HCT116 (cell line): ENCODE data around the gene SIDT1. TPM values are rescaled to one million over a fixed set of nuclear protein-coding genes. Genes with fewer than 3 reads are reported as not detected.

Experiments
- ATAC-seq: fragments of 200-7000 bp; cut with Tn5 transposase; 2 replicates; pipeline ENCODE4 v1.9.1; 2020; ENCODE audit warnings: mild to moderate bottlenecking, moderate library complexity
- BruUV-seq: library from RNA; stranded (reverse); fragments of 400-500 nt; replicated peaks from 2 replicates; lab custom pipeline; 2021; lab: Mats Ljungman, UMichigan
- CTCF ChIA-PET: fragments of 300-600 bp; sonication (Branson Sonifier 250); formaldehyde crosslinking; loops from one replicate; lab custom pipeline; 2021; ENCODE audit warnings: antibody characterized with exemption; lab: Charles Lee
- POLR2A ChIA-PET: fragments of 300-600, 350-600 bp; sonication (Branson Sonifier 250); formaldehyde crosslinking; loops from one replicate; lab custom pipeline; 2021; ENCODE audit warnings: antibody characterized with exemption; lab: Charles Lee
- RAD21 ChIA-PET, 2 experiments: fragments of 300-600 bp; sonication (Branson Sonifier 250); formaldehyde crosslinking; loops; one replicate each; lab custom pipeline; 2023; ENCODE audit warnings: low total read pairs in 2 of 2; ENCODE audit not compliant: uncharacterized antibody in 2 of 2, unreplicated experiment in 2 of 2, low non-redundant PET in 1 of 2; lab: Charles Lee
- DNase-seq: peaks from one replicate; pipeline ENCODE4 v3.0.0-alpha.2; 2010; ENCODE audit warnings: low read depth, low spot score
- H2AFZ ChIP-seq: fragments of 200-600 bp; shearing (Covaris generic), sonication (generic); 2 replicates; pipeline ENCODE4 v1.6.1; 2017; ENCODE audit warnings: low read depth, mixed run types, mixed read lengths, antibody characterized with exemption, low read length; ENCODE audit not compliant: poor library complexity, severe bottlenecking
- H3K27ac ChIP-seq: 2 replicates; pipeline ENCODE4 v1.5.1; 2012; ENCODE audit warnings: low read depth, low read length
- H3K27me3 ChIP-seq: fragments of 200-600 bp; sonication (generic); 2 replicates; pipeline ENCODE4 v1.6.1; 2016; ENCODE audit warnings: mixed run types, low read length, mixed read lengths; ENCODE audit not compliant: insufficient read depth
- H3K36me3 ChIP-seq, 2 experiments: fragments of 200-500 bp in 1 of 2; fragments of 200-600 bp in 1 of 2; sonication (Bioruptor generic) in 1 of 2; sonication (generic) in 1 of 2; 2 replicates each; pipeline versions ENCODE4 v1.5.1 to v1.6.1; 2014 to 2016; ENCODE audit warnings: low read length in 2 of 2, inconsistent platforms in 1 of 2, mixed read lengths in 1 of 2, mixed run types in 1 of 2; ENCODE audit not compliant: insufficient read depth in 2 of 2, control insufficient read depth in 1 of 2
- H3K4me1 ChIP-seq, 2 experiments: fragments of 200-600 bp in 1 of 2; sonication (generic) in 1 of 2; 2 replicates each; pipeline versions ENCODE4 v1.5.1 to v1.6.1; 2012 to 2017; ENCODE audit warnings: low read length in 2 of 2, inconsistent platforms in 1 of 2, mild to moderate bottlenecking in 1 of 2, mixed read lengths in 1 of 2, mixed run types in 1 of 2, moderate library complexity in 1 of 2; ENCODE audit not compliant: insufficient read depth in 2 of 2, control insufficient read depth in 1 of 2
- H3K4me2 ChIP-seq: fragments of 200-600 bp; sonication (generic); 2 replicates; pipeline ENCODE4 v1.6.1; 2017; ENCODE audit warnings: mixed run types, low read length, mixed read lengths
- H3K4me3 ChIP-seq, 2 experiments: fragments of 200-600 bp in 1 of 2; sonication (generic) in 1 of 2; replicated peaks in 1 of 2; 2 replicates each; pipeline ENCODE4 v1.5.1; 2011 to 2016; ENCODE audit warnings: low read length in 2 of 2, control low read depth in 1 of 2, low read depth in 1 of 2, mild to moderate bottlenecking in 1 of 2, mixed read lengths in 1 of 2, mixed run types in 1 of 2
- H3K79me2 ChIP-seq: fragments of 200-600 bp; sonication (generic); 2 replicates; pipeline ENCODE4 v1.6.1; 2017; ENCODE audit warnings: mild to moderate bottlenecking, mixed run types, low read length, moderate library complexity, mixed read lengths; ENCODE audit not compliant: insufficient read depth
- H3K9ac ChIP-seq: fragments of 200-600 bp; sonication (generic); 2 replicates; pipeline ENCODE4 v1.6.1; 2016; ENCODE audit warnings: low read length, mixed read lengths
- H3K9me2 ChIP-seq: fragments of 200-600 bp; sonication (generic), shearing (Covaris generic); 2 replicates; pipeline ENCODE4 v1.6.1; 2017; ENCODE audit warnings: mixed run types, mild to moderate bottlenecking, moderate library complexity; ENCODE audit not compliant: insufficient read depth
- H3K9me3 ChIP-seq, 2 experiments: fragments of 200-500 bp in 1 of 2; fragments of 200-600 bp in 1 of 2; sonication (Bioruptor generic) in 1 of 2; sonication (generic) in 1 of 2; 2 replicates each; pipeline ENCODE4 v1.6.1; 2014 to 2017; ENCODE audit warnings: low read length in 2 of 2, mixed read lengths in 2 of 2, inconsistent platforms in 1 of 2, low read depth in 1 of 2, mild to moderate bottlenecking in 1 of 2, mixed run types in 1 of 2, moderate library complexity in 1 of 2; ENCODE audit not compliant: control insufficient read depth in 1 of 2, insufficient read depth in 1 of 2
- H4K20me1 ChIP-seq: fragments of 200-600 bp; sonication (generic), shearing (Covaris generic); 2 replicates; pipeline ENCODE4 v1.6.1; 2017; ENCODE audit warnings: mixed run types, mild to moderate bottlenecking, moderate library complexity; ENCODE audit not compliant: insufficient read depth
- ATF3 ChIP-seq: IDR thresholded peaks from 2 replicates; pipeline ENCODE4 v1.6.1; 2012
- CTCF ChIP-seq, 3 experiments: fragments of 200-600 bp in 1 of 3; sonication (generic) in 1 of 3; IDR thresholded peaks in 2 of 3; conservative IDR thresholded peaks in 1 of 3; 2 replicates each; pipeline ENCODE4 v1.5.1; 2012 to 2017; ENCODE audit warnings: low read depth in 2 of 3, low read length in 2 of 3, antibody characterized with exemption in 1 of 3, borderline replicate concordance in 1 of 3, control low read depth in 1 of 3, mild to moderate bottlenecking in 1 of 3, mixed read lengths in 1 of 3, mixed run types in 1 of 3, moderate library complexity in 1 of 3; ENCODE audit not compliant: insufficient read depth in 1 of 3
- EGR1 ChIP-seq: IDR thresholded peaks from 2 replicates; pipeline ENCODE4 v1.6.1; 2012; ENCODE audit warnings: low read depth
- ELF1 ChIP-seq: IDR thresholded peaks from 2 replicates; pipeline ENCODE4 v1.6.1; 2012; ENCODE audit warnings: low read depth, borderline replicate concordance
- EZH2 ChIP-seq: fragments of 200-600 bp; sonication (generic); IDR thresholded peaks from 2 replicates; pipeline ENCODE4 v1.6.1; 2017; ENCODE audit warnings: antibody characterized with exemption, mixed run types
- EZH2phosphoT487 ChIP-seq: fragments of 200-600 bp; IDR thresholded peaks from 2 replicates; pipeline ENCODE4 v1.6.1; 2018; ENCODE audit warnings: antibody characterized with exemption, borderline replicate concordance
- FOSL1 ChIP-seq: IDR thresholded peaks from 2 replicates; pipeline ENCODE4 v1.6.1; 2012; ENCODE audit warnings: low read depth
- JUND ChIP-seq: IDR thresholded peaks from 2 replicates; pipeline ENCODE4 v1.6.1; 2012
- MAX ChIP-seq: IDR thresholded peaks from 2 replicates; pipeline ENCODE4 v1.6.1; 2012
- POLR2A ChIP-seq: IDR thresholded peaks from 2 replicates; pipeline ENCODE4 v1.7.0; 2011; ENCODE audit warnings: borderline replicate concordance; ENCODE audit not compliant: insufficient read depth, insufficient read length; ENCODE audit errors: extremely low read depth
- RAD21 ChIP-seq: IDR thresholded peaks from 2 replicates; pipeline ENCODE4 v1.6.1; 2012; ENCODE audit warnings: low read depth, mild to moderate bottlenecking
- SIN3A ChIP-seq: IDR thresholded peaks from 2 replicates; pipeline ENCODE4 v1.6.1; 2012; ENCODE audit warnings: low read depth
- SRF ChIP-seq: IDR thresholded peaks from 2 replicates; pipeline ENCODE4 v1.6.1; 2012; ENCODE audit warnings: low read depth
- TCF7L2 ChIP-seq: IDR thresholded peaks from 2 replicates; pipeline ENCODE4 v1.7.0; 2011; ENCODE audit warnings: borderline replicate concordance, inconsistent platforms; ENCODE audit not compliant: insufficient read depth, insufficient read length; ENCODE audit errors: extremely low read depth
- YY1 ChIP-seq: IDR thresholded peaks from 2 replicates; pipeline ENCODE4 v1.6.1; 2011; ENCODE audit warnings: low read length, low read depth, moderate library complexity, mild to moderate bottlenecking; ENCODE audit not compliant: insufficient replicate concordance; ENCODE audit errors: extremely low read depth
- ZBTB33 ChIP-seq: IDR thresholded peaks from 2 replicates; pipeline ENCODE4 v1.6.1; 2011; ENCODE audit warnings: mild to moderate bottlenecking, low read length, moderate library complexity; ENCODE audit not compliant: insufficient replicate concordance; ENCODE audit errors: extremely low read depth
- ZNF274 ChIP-seq: fragments of 200-500 bp; sonication (Bioruptor generic); IDR thresholded peaks from 2 replicates; pipeline ENCODE4 v1.6.1; 2014; ENCODE audit warnings: mild to moderate bottlenecking, low read depth, low read length, inconsistent platforms
- intact Hi-C: fragments of 100-400 bp; cut with micrococcal nuclease; formaldehyde crosslinking; loops from 2 replicates; pipeline ENCODE4 v1.10.0; 2022
- total RNA-seq: library from RNA; stranded (reverse); gene quantifications from one replicate; pipeline ENCODE4 v1.2.1, GENCODE V29; 2021; ENCODE audit not compliant: unreplicated experiment

The SIDT1 gene
- total RNA-seq, 1 experiment from 2014 or later = not detected

GRCh38 chr3:113663761-113664160, 131.4 kb downstream of the SIDT1 start (continued):
- TF ChIP-seq ATF3 (no peak), RAD21 (no peak), ELF1 (no peak), ZBTB33 (no peak)
- TF ChIP-seq, all 23 proteins: peak for 0

- Histone ChIP-seq H3K9me3 (no peaks in the 10 kb centered on the region), H4K20me1 (no peaks in the 10 kb centered on the region), H3K79me2 (no peaks in the 10 kb centered on the region), H3K4me3 (no peak overlapping the region), H3K36me3 (peaks cover 0 to 7% of the 10 kb centered on the region in 2 experiments; a peak in 1 of 4 replicates), H3K4me1 (no peaks in the 10 kb centered on the region), H3K4me2 (no peak overlapping the region), H3K27me3 (no peaks in the 10 kb centered on the region), H3K9ac (no peak overlapping the region), H2AFZ (no peak overlapping the region), H3K9me2 (no peaks in the 10 kb centered on the region), H3K27ac (no peak overlapping the region)
- CTCF ChIA-PET = no interaction called here
- RAD21 ChIA-PET = no interaction called here
- BruUV-seq = no TSS peak
- POLR2A ChIA-PET = no interaction called here
- TF ChIP-seq RAD21 = no peak
- no peak for TF ChIP-seq SIN3A
- no peak for TF ChIP-seq EZH2phosphoT487
- no peak for TF ChIP-seq MAX
- TF ChIP-seq ATF3 = no peak
- no peak for TF ChIP-seq TCF7L2
- TF ChIP-seq EZH2 = no peak
- no peak for TF ChIP-seq FOSL1
- TF ChIP-seq JUND = no peak
- TF ChIP-seq ZNF274 = no peak
- no peak for TF ChIP-seq YY1
- no peak for TF ChIP-seq EGR1
- no peak for TF ChIP-seq POLR2A
- no peak for TF ChIP-seq CTCF (IDR thresholded peaks at IDR 0.05 in 2 of 3, conservative IDR thresholded peaks at IDR 0.05 in 1 of 3; ENCODE audit: borderline replicate concordance in 1 of 3, insufficient read depth in 1 of 3, low read depth in 2 of 3, low read length in 2 of 3)
- TF ChIP-seq SRF = no peak
- TF ChIP-seq ELF1 = no peak
- ATAC-seq = no peak
- intact Hi-C loops = no loop called here
- DNase-seq = no peak
Observed at GRCh38 chr3:113664523-113665094, 132.3 kb downstream of the SIDT1 start.
